NK-92 (cell line): ENCODE results near the gene PGRMC2.

Experiments used
- DNase-seq: peaks from one replicate; lab custom pipeline; 2025; ENCODE audit not compliant: unreplicated experiment; lab: John Stamatoyannopoulos, UW

Gene PGRMC2

GRCh38 chr4:128299848-128300247 is 12.2 kb upstream of the PGRMC2 start:
- no peak for DNase-seq

GRCh38 chr4:128298852-128299251 is 11.2 kb upstream of the PGRMC2 start:
- DNase-seq, result no peak

GRCh38 chr4:128298146-128298758 is 10.6 kb upstream of the PGRMC2 start:
- no peak for DNase-seq

- DNase-seq, result no peak
These were observed 7.6 kb upstream of the PGRMC2 start for GRCh38 chr4:128295255-128295654.

- DNase-seq, result no peak
These were observed 6.9 kb upstream of the PGRMC2 start for GRCh38 chr4:128294464-128294863.

GRCh38 chr4:128292349-128292748 is 4.7 kb upstream of the PGRMC2 start:
- no peak for DNase-seq

GRCh38 chr4:128291096-128291495 is 3.5 kb upstream of the PGRMC2 start:
- DNase-seq, result no peak

- no peak for DNase-seq
These were observed 2.9 kb upstream of the PGRMC2 start for GRCh38 chr4:128290526-128290925.

- DNase-seq, result no peak
These were observed 2.0 kb upstream of the PGRMC2 start for GRCh38 chr4:128289523-128290158.

GRCh38 chr4:128288689-128289106 is 1.1 kb upstream of the PGRMC2 start:
- no peak for DNase-seq

- DNase-seq, result peak; percentile 97
These were observed 467 bp upstream of the PGRMC2 start for GRCh38 chr4:128287871-128288688.

GRCh38 chr4:128286474-128287058 is 1.0 kb downstream of the PGRMC2 start:
- DNase-seq, result no peak

- no peak for DNase-seq
These were observed 2.3 kb downstream of the PGRMC2 start for GRCh38 chr4:128285085-128285997.

GRCh38 chr4:128284317-128284716 is 3.3 kb downstream of the PGRMC2 start:
- DNase-seq, result no peak

- no peak for DNase-seq
These were observed 4.5 kb downstream of the PGRMC2 start for GRCh38 chr4:128283071-128283470.

- no peak for DNase-seq
These were observed 5.1 kb downstream of the PGRMC2 start for GRCh38 chr4:128282516-128282915.

- DNase-seq, result no peak
These were observed 6.3 kb downstream of the PGRMC2 start for GRCh38 chr4:128281354-128281753.

GRCh38 chr4:128279624-128280225 is 7.9 kb downstream of the PGRMC2 start:
- DNase-seq, result no peak

- no peak for DNase-seq
These were observed 9.8 kb downstream of the PGRMC2 start for GRCh38 chr4:128277856-128278255.

GRCh38 chr4:128275346-128275745 is 12.3 kb downstream of the PGRMC2 start:
- DNase-seq, result no peak
